GM21737 (cell line): ENCODE measurements around the gene MYO1D.

Experiments used
- ATAC-seq: cut with Tn5 transposase; IDR thresholded peaks from one replicate; pipeline ENCODE4 v1.9.1; 2021; ENCODE audit warnings: mild to moderate bottlenecking, moderate library complexity; ENCODE audit not compliant: unreplicated experiment

MYO1D gene

DNA sequence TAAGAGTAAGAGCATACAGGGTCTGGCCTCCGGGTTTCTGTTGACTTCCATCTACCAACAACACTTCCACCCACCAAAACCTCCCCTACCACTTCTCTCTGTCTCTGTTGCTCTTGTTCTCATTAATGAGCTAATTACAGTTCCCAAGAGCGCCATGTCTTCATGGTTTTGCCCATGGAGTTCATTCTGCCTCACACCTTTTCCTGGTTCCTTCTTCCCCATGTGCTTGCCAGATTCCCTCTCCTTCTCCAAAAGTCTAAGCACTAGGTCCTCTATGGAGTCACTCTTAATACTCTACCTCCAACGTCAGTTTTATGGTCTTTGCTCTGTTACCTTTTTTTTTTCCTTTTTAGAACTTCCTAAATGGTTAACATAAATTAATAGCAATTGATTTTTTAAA lies 92.8 kb downstream of the MYO1D start:
- no peak for ATAC-seq

DNA sequence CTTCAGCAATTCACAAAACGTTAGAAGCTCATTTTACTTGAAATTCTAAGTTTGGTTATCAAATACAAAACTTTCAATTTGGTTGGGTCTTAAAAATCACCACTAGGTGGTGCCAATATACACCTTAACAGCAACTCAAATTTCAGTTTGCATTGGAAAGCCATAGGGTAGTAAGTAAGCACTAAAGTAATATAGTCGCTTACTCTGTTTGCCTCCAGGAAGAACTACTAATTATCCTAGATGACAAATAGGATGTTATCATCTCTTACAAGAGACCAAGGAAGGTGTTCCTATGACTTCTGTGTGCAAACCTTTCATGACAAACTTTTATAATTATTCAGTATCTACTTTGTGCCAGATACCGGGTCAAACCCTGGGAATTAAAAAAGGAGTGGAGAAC lies 93.3 kb downstream of the MYO1D start:
- ATAC-seq, result no peak

DNA sequence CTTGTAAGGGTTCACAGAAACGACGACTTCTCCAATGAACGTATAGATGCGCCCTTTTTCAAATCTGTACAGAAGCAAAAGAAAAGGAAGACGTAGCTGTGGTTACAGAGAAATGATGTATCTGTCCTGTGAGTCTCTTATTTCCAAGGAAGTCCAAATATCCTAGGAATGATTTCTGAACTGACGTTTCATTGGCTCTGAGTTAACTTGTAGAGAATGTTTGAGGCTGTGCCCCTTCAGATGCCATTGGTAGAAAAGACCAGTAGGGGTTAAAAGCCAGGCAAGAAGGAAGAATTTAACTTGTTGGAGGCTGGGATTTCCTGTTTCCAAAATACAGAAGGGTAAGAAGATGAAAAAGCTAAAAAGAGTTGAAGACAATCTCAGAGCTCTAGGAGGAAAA lies 96.2 kb downstream of the MYO1D start:
- no peak for ATAC-seq

DNA sequence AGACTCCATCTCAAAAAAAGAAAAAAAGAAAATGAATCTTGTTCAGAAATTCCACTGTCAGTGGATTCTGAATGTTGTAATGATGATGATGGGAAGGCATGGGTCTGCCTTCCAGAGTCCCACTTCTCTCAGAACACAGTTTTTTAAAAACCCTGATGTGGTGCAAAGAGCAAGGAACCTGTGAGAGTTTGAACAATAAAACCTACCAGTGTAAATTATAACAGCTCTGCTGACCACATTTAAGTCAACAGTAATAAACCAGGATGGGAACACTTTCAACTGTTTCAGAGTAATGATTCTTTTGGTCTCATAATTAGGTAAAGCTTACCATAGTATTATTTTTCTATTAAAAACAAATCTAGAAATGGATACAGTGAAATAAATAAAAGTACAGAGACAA lies 99.0 kb downstream of the MYO1D start:
- no peak for ATAC-seq

DNA sequence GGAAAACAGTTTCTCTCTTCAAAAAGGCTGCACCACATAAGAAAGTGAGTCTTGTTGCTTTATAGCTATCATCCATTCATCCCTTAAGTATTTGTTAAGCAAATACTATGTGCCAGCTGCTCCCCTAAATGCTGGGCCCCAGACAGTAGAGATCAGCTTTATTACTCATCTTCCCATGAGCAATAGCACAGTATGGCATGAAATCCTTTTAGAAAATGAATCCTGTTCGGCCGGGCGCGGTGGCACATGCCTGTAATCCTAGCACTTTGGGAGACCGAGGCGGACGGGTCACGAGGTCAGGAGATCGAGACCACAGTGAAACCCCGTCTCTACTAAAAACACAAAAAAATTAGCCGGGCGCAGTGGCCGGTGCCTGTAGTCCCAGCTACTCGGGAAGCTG lies 99.5 kb downstream of the MYO1D start:
- no peak for ATAC-seq

DNA sequence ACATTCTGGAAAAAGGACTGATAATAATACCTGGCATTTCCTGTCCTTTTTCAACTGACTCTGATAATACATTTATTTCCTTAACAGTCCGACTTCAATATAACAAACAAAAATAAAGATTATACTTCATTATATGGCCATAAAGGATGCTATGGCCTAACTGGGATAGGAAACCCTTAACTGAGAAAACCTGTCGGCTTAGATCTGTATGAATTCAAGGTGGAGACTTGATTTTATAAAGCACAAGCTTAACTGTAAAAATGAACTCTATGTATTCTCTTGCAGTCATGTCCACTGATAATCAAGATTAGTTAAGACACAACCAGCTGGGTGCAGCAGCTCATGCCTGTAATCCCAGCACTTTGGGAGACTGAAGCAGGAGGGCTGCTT lies 102.2 kb downstream of the MYO1D start:
- ATAC-seq, result no peak

DNA sequence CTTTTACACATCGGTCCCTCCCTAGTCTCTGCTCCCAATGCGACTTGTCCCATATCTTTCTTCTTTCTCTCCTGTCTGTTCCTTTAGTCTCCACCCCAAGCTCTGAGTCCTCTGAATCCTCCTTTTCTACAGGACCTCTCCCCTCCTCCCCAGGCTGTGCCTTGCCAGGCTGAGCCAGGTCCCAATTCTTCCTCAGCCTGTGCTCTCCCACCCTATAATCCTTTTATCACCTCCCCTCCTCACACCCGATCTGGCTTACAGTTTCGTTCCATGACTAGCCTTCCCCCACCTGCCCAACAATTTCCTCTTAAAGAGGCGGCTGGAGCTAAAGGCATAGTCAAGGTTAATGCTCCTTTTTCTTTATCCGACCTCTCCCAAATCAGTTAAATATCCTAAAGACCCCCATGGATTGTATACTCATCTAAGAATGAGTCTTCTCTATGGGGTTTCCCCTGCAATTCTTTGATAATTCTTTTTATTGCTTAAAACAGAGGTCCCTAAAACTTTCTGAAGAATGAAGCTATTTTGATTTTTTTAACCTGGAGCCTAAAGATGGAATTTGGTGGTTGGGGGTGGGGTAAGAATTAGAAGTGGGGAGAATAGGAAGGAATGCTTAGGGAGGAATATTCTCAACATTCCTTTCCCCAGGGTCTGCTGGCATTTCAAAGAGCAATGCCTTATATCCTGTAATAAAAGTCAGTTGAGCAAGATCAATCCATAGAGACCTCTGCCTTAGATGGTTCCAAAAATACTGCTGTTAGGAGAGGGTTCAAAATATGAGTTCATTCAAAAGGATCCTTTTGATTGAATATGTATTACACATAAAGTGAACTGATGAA lies 102.8 kb downstream of the MYO1D start:
- ATAC-seq, result no peak

DNA sequence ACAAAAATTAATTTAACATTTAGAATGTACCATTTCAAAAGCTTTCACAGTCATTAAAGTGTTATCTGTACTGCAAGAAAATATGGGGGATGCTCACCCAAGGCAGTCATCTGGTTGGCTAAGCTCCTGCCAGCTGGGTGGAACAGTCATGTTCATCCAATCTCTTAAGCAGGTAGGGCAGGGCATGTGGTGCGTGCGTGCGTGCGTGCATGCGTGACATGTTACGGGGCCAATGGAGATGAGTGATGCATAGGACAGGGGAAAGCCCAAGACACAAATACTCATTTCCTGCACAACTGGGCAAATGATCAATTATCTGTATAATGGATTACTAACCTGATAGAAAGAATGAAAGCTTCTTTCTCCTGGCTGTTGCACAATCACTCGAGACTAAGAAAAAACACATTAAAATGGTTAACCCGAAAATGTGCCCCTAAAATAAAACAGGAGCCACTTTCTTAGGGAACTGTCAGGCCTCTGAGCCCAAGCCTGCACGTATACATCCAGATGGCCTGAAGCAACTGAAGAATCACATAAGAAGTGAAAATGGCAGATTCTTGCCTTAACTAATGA lies 104.4 kb downstream of the MYO1D start:
- no peak for ATAC-seq

DNA sequence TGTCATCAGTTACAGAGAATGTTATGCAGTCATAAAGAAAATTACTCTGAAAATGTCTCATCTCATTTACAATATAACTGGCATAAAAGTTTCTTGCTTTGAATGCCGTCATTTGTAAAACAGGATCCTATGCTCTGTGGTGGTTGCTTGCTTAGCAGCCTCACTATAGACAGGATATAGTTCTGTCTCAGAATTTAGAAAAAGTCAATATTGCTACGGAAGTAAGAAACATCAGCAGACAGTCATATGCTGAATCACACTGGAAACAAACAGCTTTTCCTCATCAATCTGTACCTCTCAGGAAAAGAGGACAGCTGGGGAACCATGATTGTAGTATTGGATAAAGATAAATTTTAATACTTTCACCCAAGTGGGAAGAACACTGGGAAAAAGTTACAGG lies 105.5 kb downstream of the MYO1D start:
- ATAC-seq, result no peak

DNA sequence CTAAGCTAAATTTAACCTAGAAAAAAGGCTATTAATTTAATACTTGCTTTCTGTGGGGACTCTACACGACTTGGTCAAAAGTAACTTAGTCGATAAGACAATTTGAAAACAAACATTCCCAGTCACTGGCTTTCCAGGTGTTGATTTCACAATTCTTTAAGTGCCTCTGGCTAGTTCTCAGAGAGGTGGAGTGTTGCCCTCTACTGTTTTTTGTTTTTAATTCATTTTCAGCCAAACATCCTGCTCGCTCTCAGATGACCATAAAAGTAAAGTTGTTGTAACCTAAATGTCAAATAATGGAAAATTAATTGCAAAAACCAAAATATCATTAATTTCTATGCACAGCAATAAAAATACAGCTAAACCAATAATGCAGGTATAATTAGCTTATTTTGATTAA lies 107.1 kb downstream of the MYO1D start:
- no peak for ATAC-seq

DNA sequence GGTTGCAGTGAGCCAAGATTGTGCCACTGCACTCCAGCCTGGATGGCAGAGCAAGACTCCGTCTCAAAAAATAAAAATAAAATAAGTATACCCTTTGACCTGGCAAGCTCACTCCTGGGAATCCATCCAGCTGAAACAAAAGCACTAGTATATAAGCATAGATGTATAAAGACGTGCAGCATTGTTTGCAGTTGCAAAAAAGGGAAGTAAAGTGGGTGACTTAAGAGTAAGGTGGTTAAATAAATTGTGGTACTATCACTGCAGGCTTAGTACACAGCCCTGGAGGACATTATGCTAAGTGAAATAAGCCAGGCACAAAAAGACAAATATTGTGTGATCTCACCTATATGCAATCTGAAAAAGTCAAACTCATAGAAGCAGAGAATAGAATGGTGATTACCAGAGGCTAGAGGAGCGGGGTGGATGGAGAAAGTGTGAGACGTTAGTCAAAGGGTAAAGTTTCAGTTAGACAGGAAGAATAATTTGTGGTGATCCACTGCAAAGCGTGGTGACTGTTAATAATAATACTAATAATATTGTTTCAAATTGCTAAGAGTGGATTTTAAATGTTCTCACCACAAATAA lies 113.0 kb downstream of the MYO1D start:
- ATAC-seq, result no peak

DNA sequence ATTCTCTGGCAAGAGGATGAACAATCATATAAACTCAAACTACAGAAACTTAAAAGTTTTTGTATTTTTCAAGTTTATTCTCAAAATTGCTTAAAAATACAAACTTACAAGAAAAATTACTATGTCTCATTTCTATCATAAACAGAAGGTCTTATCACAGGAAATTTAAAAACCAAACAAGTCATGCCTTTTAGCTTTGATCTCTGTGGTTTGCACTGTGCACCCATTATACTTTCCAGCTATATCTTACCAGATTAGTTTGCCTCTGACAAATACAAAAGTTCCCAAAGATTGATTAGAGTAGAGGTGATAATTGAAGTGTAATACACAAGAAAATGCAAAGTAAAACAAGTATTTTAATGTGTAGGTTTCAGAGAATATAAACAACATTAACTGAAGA lies 117.4 kb downstream of the MYO1D start:
- no peak for ATAC-seq

DNA sequence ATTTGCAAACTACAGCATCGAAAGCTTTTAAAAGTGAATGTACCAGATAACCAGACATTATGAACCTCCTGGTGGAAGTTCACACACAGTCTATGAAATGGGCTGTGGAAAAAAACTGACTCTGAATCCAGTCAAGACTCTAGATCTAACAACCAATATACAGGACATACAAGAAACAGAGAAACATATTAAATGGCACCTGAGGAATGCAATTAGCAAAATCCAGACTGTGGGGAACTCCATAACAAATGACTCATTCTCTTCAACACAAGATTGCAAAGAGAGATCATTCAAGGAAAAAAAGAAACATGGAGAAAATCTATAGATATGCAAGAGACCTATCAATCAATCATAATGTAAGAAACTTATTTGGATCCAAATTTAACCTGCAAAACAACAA lies 119.0 kb downstream of the MYO1D start:
- no peak for ATAC-seq

DNA sequence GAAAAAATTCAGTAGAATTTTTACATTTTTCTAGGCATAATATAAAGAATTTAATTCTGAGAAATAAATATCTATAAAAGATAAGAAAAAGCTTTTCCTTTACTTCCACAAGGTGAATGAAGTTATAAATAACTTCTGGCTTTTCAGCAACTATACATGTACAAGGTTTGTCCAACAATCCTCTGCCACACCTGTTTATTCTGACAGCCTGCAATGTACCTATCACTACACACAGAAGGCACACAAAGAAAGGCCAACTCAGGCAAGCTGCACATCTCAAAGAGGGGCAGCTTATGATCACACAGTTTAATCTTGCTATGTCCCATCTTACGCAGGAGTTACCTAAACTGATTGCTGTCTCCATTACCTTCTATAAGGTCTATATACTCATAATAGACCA lies 120.2 kb downstream of the MYO1D start:
- ATAC-seq, result no peak

DNA sequence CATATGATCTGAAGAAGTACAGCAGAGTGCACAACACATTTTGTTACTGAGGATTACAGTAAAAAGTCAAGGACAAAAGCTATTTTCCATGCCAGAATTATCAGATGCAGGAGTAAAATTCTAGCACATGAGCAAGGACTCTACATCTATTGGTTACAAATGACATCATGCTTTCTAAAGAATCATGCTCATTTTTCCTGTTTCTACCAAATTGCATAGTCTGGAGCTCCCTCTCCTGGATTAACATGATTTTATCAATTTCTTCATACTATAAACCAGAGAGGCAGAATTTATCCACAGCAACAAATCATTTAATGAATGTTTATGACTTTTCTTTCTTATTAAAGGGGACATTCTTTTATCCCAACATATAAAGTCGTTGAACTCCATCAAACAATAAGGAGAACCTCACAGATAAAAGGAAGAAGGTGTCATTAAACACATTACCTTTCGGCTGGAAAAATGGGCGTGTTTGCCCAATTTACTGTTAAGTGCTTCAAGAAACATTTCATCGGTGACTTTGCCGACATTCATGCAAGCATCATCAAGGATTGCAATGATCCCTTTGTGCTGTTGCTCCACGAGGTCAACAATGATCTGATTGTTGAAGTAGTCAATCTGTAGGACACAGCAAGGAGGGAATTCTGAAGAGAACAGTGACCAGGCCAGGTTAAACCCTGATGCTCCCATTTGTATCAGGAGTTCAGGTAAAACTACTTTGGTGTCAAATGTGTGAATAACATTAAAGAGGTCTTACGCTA lies 121.7 kb downstream of the MYO1D start:
- no peak for ATAC-seq

DNA sequence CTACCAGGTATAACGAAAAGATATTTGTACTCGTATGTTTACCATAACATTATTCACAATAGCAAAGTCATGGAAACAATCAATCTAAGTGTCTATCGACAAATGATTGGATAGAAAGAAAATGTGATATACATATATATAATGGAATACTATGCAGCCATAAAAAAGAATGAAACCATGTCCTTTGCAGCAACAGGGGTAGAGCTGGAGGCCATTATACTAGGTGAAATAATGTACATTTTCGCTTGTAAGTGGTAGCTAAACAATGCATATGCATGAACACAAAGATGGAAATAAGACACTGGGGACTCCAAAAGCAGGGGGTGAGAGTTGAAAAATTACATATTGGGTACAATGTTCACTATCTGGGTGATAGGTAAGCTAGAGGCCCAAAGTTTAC lies 124.0 kb downstream of the MYO1D start:
- no peak for ATAC-seq

DNA sequence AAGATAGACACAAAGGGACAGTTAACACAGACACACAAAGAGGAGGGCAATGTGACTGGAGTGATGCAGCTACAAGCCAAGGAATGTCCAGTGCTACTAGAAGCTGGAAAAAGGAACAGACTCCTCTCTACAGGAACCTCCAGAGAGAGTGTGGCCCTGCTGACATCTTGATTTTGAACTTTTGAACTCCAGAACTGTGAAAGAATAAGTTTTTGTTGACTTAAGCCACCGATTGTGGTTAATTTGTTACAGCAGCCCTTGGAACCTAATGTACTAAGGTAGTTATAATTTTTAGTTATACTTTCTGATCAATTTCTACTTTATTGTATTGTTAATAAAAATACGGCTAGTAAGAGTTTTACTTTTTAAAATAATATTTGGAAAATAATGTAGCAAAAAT lies 129.1 kb downstream of the MYO1D start:
- no peak for ATAC-seq

DNA sequence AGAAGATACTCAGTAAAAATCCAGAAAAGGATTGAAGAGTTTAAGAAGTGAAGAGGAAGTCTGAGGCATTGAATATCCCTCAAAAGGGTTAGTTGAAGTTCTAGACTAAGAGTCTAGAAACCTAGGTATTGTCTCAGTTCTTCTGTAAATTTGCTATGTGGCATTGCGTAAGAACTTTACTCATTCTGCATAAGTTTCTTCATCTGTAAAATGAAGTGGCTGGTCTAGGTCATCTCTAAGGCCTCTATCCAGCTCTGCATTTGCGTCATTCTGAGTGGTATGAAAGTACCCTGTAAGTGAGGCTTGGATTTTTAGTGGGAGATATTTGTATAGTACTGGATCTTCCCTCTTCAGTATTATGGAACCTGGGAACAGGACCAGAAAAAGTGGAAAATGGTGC lies 130.2 kb downstream of the MYO1D start:
- ATAC-seq, result no peak

DNA sequence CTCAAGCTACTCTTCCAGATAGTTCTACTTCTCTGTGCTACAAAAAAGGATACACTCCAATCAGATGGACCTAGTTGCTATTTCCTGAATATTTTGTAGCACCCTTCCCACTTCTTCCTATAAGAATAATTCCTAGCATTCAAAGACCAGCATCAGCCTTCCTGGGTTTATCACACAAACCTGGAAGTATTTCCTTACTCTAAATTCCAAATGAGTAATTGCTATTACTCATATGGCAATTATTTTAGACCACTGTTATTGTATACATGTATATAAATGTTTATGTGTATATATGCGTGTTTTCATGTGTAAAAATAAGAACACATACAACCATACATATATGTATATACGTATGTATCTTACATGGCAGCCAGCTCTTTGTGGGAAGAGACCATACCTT lies 130.6 kb downstream of the MYO1D start:
- ATAC-seq, result no peak

DNA sequence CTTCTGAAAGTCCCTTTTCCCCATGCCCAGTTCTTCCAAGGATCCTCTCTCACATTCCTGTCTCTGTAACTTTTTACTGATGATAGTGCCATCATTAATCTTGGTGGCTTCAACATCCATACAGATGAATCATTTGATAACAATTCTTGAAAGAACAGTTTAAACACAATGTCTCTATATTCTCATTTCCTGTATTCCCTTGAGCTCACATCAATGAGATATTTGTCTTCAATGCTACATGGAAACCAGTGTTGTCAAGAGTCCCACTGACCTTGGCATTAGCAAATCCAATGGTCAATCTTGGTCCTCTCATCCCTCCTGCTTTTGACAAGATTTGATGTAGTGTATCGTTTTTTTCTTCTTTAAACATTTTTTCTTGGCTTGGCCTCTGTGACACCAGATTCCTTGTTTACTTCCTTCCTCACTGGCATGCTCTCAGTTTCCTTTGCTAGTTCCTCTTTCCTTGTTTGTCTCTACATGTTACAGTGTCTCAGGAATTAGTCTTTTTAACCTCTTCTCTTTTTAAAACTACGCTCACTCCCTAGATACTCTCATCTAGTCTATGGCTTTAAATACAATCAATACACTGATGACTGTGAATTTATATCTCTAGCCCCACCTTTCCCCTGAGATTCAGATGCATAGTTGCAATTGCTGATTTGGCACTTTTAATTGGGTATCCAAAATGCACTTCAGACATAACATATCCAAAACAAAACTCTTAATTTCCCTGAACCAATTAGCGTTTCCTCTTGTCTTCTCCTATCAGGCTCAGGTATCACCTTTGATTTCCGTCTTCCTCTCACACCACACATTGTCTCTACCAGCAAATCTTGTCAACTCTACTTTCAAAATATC lies 134.0 kb downstream of the MYO1D start:
- ATAC-seq, result no peak

DNA sequence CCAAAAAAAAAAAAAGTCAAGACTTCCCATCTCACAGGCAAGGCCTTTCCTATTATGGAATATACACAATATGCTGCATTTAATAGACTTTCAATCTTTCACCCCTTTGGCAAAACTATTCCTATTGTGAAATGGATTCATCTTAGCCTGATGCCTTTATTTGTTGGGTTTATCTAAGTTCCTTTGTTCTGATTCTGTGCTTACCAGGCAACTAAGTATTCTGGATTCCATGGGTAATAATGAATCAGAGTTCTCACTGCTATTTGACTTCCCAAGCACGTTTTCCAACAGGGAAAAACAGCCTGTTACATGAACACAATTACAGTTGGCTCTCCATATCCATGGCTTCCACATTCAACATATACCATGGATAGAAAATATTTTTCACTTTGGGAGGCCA lies 135.5 kb downstream of the MYO1D start:
- no peak for ATAC-seq
